H1 (cell line): Measurements from ENCODE around the gene CHPF. TPM values are rescaled to one million over a fixed set of nuclear protein-coding genes. Genes with fewer than 3 reads are reported as not detected.

ENCODE experiments used
- ASH2L ChIP-seq: fragments of 200-600, 300-600 bp; sonication (generic); IDR thresholded peaks from one replicate; pipeline ENCODE4 v1.7.1; 2017; ENCODE audit warnings: low read length
- BACH1 ChIP-seq: IDR thresholded peaks from 2 replicates; pipeline ENCODE4 v1.6.1; 2012; ENCODE audit warnings: low read length, improper control_type of control experiment
- BCL11A ChIP-seq, 2 experiments: IDR thresholded peaks; one replicate each; pipeline ENCODE4 v1.6.1; 2011; ENCODE audit warnings: low read depth in 2 of 2, low read length in 2 of 2, mild to moderate bottlenecking in 2 of 2
- CBX5 ChIP-seq: fragments of 300-800, 300-1000 bp; sonication (generic); IDR thresholded peaks from 2 replicates; pipeline ENCODE4 v1.7.1; 2016; ENCODE audit warnings: antibody characterized with exemption, low read length, low read depth
- CBX8 ChIP-seq: fragments of 300-800, 300-1000 bp; sonication (generic); IDR thresholded peaks from 2 replicates; pipeline ENCODE4 v1.7.1; 2016; ENCODE audit warnings: low read depth, low read length, borderline replicate concordance
- CHD1 ChIP-seq: IDR thresholded peaks from 2 replicates; pipeline ENCODE4 v1.6.1; 2012; ENCODE audit warnings: low read depth, low read length, improper control_type of control experiment
- CHD7 ChIP-seq: fragments of 300-600 bp; sonication (generic); IDR thresholded peaks from 2 replicates; pipeline ENCODE4 v1.7.1; 2012; ENCODE audit warnings: low read length, moderate library complexity, mild to moderate bottlenecking, inconsistent platforms; ENCODE audit not compliant: insufficient replicate concordance
- SIN3A ChIP-seq, 2 experiments: IDR thresholded peaks in 1 of 2; conservative IDR thresholded peaks in 1 of 2; 2 replicates each; pipeline ENCODE4 v1.6.1; 2011 to 2012; ENCODE audit warnings: low read length in 2 of 2, improper control_type of control experiment in 1 of 2, low read depth in 1 of 2, mild to moderate bottlenecking in 1 of 2
- SIX5 ChIP-seq: IDR thresholded peaks from 2 replicates; pipeline ENCODE4 v1.6.1; 2011; ENCODE audit warnings: mild to moderate bottlenecking, low read depth, low read length
- SP4 ChIP-seq: IDR thresholded peaks from 2 replicates; pipeline ENCODE4 v1.6.1; 2012; ENCODE audit warnings: low read length, inconsistent platforms
- TCF12 ChIP-seq: IDR thresholded peaks from 2 replicates; pipeline ENCODE4 v1.6.1; 2011; ENCODE audit warnings: low read depth, mild to moderate bottlenecking, low read length
- polyA plus RNA-seq, 7 experiments: library from polyadenylated mRNA; depleted of rRNA in 3 of 7; stranded (reverse) in 5 of 7; unstranded in 2 of 7; fragments of >200 nt in 5 of 7; fragments of 200-250 nt in 2 of 7; gene quantifications; 1 replicate in 5 of 7; 2 replicates in 1 of 7; 4 replicates in 1 of 7; pipeline versions ENCODE4 v1.2.1 to v1.2.3, GENCODE V29; 2011 to 2013; ENCODE audit warnings: missing spikeins in 2 of 7, mixed read lengths in 2 of 7
- total RNA-seq: library from RNA; stranded (reverse); fragmentation: NEBNext Ultra II Directional; extraction: Animal tissue kit (Norgen Biotek cat#: 25700); gene quantifications from 2 replicates; pipeline ENCODE4 v1.2.1, GENCODE V29; 2021

CHPF gene
- total and polyA plus RNA-seq, 2 of the 8 experiments (the other 6 are each of a cell fraction or from before 2014, with no cell fraction given): 62.9 to 67.3 TPM

GRCh38 chr2:219498280-219499057 lies 45.1 kb downstream of the CHPF start, which contains the start of gene GMPPA (continued):
- TF ChIP-seq CHD7: no peak
- peak; percentile 77 for TF ChIP-seq SIX5
- no peak for TF ChIP-seq CBX8
- TF ChIP-seq BCL11A (IDR thresholded peaks at IDR 0.05; ENCODE audit: low read depth in 2 of 2, low read length in 2 of 2): no peak
- no peak for TF ChIP-seq BACH1
- no peak for TF ChIP-seq CHD1
- TF ChIP-seq SP4: peak; percentile 68; the same call in 1 of the 2 replicates
- TF ChIP-seq TCF12: no peak
- TF ChIP-seq ASH2L: peak; percentile 75
- no peak for TF ChIP-seq CBX5
- peak; percentile 39 to 62; a peak in 1 of 4 replicates for TF ChIP-seq SIN3A (conservative IDR thresholded peaks at IDR 0.05 in 1 of 2, IDR thresholded peaks at IDR 0.05 in 1 of 2; ENCODE audit: low read depth in 1 of 2, low read length in 2 of 2)
